H1 (cell line): ENCODE data around the gene GRID2. TPM values are rescaled to one million over a fixed set of nuclear protein-coding genes. Genes with fewer than 3 reads are reported as not detected.
A peak's percentile ranks its signal among the peaks of the same experiment; 100 is the strongest.

Experiments used
- CTCF ChIA-PET: fragments of 300-600 bp; sonication (Branson Sonifier 250); formaldehyde crosslinking; loops from one replicate; lab custom pipeline; 2021; ENCODE audit not compliant: partially characterized antibody; lab: Charles Lee
- POLR2A ChIA-PET: fragments of 300-600 bp; sonication (Branson Sonifier 250); formaldehyde crosslinking; loops from one replicate; lab custom pipeline; 2021; ENCODE audit warnings: inconsistent platforms; ENCODE audit not compliant: partially characterized antibody; lab: Charles Lee
- DNase-seq, 2 experiments: peaks; one replicate each; pipeline versions ENCODE4 v3.0.0 to v3.0.0-alpha.2; 2010 to 2022; ENCODE audit warnings: low spot score in 2 of 2, low read depth in 1 of 2, mixed read lengths in 1 of 2
- FAIRE-seq: peaks from 2 replicates; lab custom pipeline; 2011; peaks lifted over from hg19 to GRCh38; lab: Jason Lieb, UNC
- H2AFZ ChIP-seq: 2 replicates; pipeline ENCODE4 v1.8.1; 2012; ENCODE audit warnings: low read length, inconsistent platforms
- H2AK5ac ChIP-seq: 2 replicates; pipeline ENCODE4 v1.6.1; 2013; ENCODE audit warnings: low read depth, low read length
- H2BK120ac ChIP-seq: replicated peaks from 2 replicates; pipeline ENCODE3; 2013; ENCODE audit warnings: low read depth, low read length, inconsistent platforms
- H2BK12ac ChIP-seq: 2 replicates; pipeline ENCODE4 v1.6.1; 2013; ENCODE audit warnings: low read depth, low read length
- H2BK15ac ChIP-seq: 2 replicates; pipeline ENCODE4 v1.6.1; 2013; ENCODE audit warnings: low read length
- H2BK20ac ChIP-seq: 2 replicates; pipeline ENCODE4 v1.6.1; 2013; ENCODE audit warnings: low read length
- H2BK5ac ChIP-seq: 2 replicates; pipeline ENCODE4 v1.6.1; 2013; ENCODE audit warnings: low read depth, low read length
- H3K14ac ChIP-seq: 2 replicates; pipeline ENCODE4 v1.6.1; 2013; ENCODE audit warnings: inconsistent platforms; ENCODE audit not compliant: insufficient read length
- H3K18ac ChIP-seq: 2 replicates; pipeline ENCODE4 v1.6.1; 2013; ENCODE audit warnings: low read length; ENCODE audit errors: extremely low read depth
- H3K23ac ChIP-seq: 2 replicates; pipeline ENCODE4 v1.6.1; 2013; ENCODE audit warnings: inconsistent platforms; ENCODE audit not compliant: insufficient read length
- H3K23me2 ChIP-seq: 2 replicates; pipeline ENCODE4 v1.6.1; 2013; ENCODE audit warnings: low read depth, low read length
- H3K27ac ChIP-seq: 2 replicates; pipeline ENCODE4 v1.6.1; 2011; ENCODE audit warnings: low read depth, low read length, inconsistent platforms
- H3K27me3 ChIP-seq, 4 experiments: replicated peaks in 1 of 4; 1 replicate in 1 of 4; 2 replicates in 3 of 4; pipeline versions ENCODE4 v1.6.1 to v1.8.1; 2011 to 2013; ENCODE audit warnings: low read length in 3 of 4, mild to moderate bottlenecking in 3 of 4, inconsistent platforms in 2 of 4, mixed read lengths in 2 of 4, moderate library complexity in 1 of 4; ENCODE audit not compliant: control insufficient read depth in 3 of 4, insufficient read depth in 3 of 4; ENCODE audit errors: extremely low read depth in 1 of 4
- H3K36me3 ChIP-seq, 4 experiments: 2 replicates each; pipeline versions ENCODE4 v1.6.1 to v1.8.1; 2011 to 2013; ENCODE audit warnings: mild to moderate bottlenecking in 4 of 4, low read length in 3 of 4, moderate library complexity in 2 of 4, control low read depth in 1 of 4, inconsistent platforms in 1 of 4; ENCODE audit not compliant: insufficient read depth in 4 of 4, control insufficient read depth in 2 of 4
- H3K4ac ChIP-seq: replicated peaks from 2 replicates; pipeline ENCODE3; 2013; ENCODE audit warnings: low read length, low read depth, mixed read lengths, inconsistent platforms; ENCODE audit not compliant: insufficient read length
- H3K4me1 ChIP-seq, 4 experiments: replicated peaks in 1 of 4; 1 replicate in 1 of 4; 2 replicates in 3 of 4; pipeline versions ENCODE4 v1.6.1 to v1.8.1; 2011 to 2013; ENCODE audit warnings: low read length in 3 of 4, inconsistent platforms in 2 of 4, mixed read lengths in 1 of 4; ENCODE audit not compliant: insufficient read depth in 4 of 4, control insufficient read depth in 3 of 4
- H3K4me2 ChIP-seq, 2 experiments: 2 replicates each; pipeline versions ENCODE4 v1.6.1 to v1.8.1; 2011 to 2013; ENCODE audit warnings: low read depth in 2 of 2, low read length in 2 of 2, control low read depth in 1 of 2, inconsistent platforms in 1 of 2, mild to moderate bottlenecking in 1 of 2; ENCODE audit not compliant: insufficient read depth in 1 of 2
- H3K4me3 ChIP-seq, 4 experiments: fragments of 200-600, 300-600 bp in 1 of 4; sonication (generic), shearing (Covaris generic), sonication (Bioruptor Twin) in 1 of 4; 2 replicates each; pipeline versions ENCODE4 v1.5.1 to v1.8.1; 2011 to 2016; ENCODE audit warnings: low read length in 4 of 4, low read depth in 3 of 4, control low read depth in 2 of 4, inconsistent platforms in 2 of 4, mild to moderate bottlenecking in 2 of 4, mixed read lengths in 1 of 4, moderate library complexity in 1 of 4; ENCODE audit not compliant: insufficient read depth in 2 of 4; ENCODE audit errors: extremely low read depth in 1 of 4
- H3K56ac ChIP-seq: replicated peaks from 2 replicates; pipeline ENCODE3; 2013; ENCODE audit warnings: low read depth, mild to moderate bottlenecking, mixed read lengths, low read length, inconsistent platforms; ENCODE audit not compliant: insufficient read length
- H3K79me1 ChIP-seq: 2 replicates; pipeline ENCODE4 v1.6.1; 2013; ENCODE audit warnings: low read depth, low read length, control low read depth
- H3K79me2 ChIP-seq, 2 experiments: 2 replicates each; pipeline versions ENCODE4 v1.6.1 to v1.8.1; 2012 to 2013; ENCODE audit warnings: low read length in 2 of 2, mild to moderate bottlenecking in 2 of 2, inconsistent platforms in 1 of 2; ENCODE audit not compliant: insufficient read depth in 2 of 2, control insufficient read depth in 1 of 2
- H3K9ac ChIP-seq, 4 experiments: replicated peaks in 1 of 4; 1 replicate in 1 of 4; 2 replicates in 3 of 4; pipeline versions ENCODE4 v1.6.1 to v1.8.1; 2011 to 2013; ENCODE audit warnings: low read depth in 3 of 4, low read length in 3 of 4, control low read depth in 2 of 4, mild to moderate bottlenecking in 2 of 4, moderate library complexity in 2 of 4, inconsistent platforms in 1 of 4; ENCODE audit errors: extremely low read depth in 1 of 4
- H3K9me3 ChIP-seq, 2 experiments: 2 replicates each; pipeline versions ENCODE4 v1.6.1 to v1.8.1; 2012 to 2013; ENCODE audit warnings: mild to moderate bottlenecking in 2 of 2, moderate library complexity in 2 of 2, control low read depth in 1 of 2, inconsistent platforms in 1 of 2, low read depth in 1 of 2, low read length in 1 of 2, mixed read lengths in 1 of 2; ENCODE audit not compliant: insufficient read depth in 2 of 2
- H4K20me1 ChIP-seq, 2 experiments: replicated peaks in 1 of 2; 2 replicates each; pipeline versions ENCODE3 to v1.8.1; 2011 to 2013; ENCODE audit warnings: inconsistent platforms in 2 of 2, low read length in 2 of 2, mild to moderate bottlenecking in 1 of 2; ENCODE audit not compliant: insufficient read depth in 2 of 2, control insufficient read depth in 1 of 2
- H4K5ac ChIP-seq: 2 replicates; pipeline ENCODE4 v1.6.1; 2013; ENCODE audit warnings: low read length, low read depth, mixed read lengths, inconsistent platforms; ENCODE audit not compliant: insufficient read length
- H4K8ac ChIP-seq: 2 replicates; pipeline ENCODE4 v1.8.0; 2013; ENCODE audit warnings: mild to moderate bottlenecking, moderate library complexity, low read length, inconsistent platforms; ENCODE audit not compliant: insufficient read depth; ENCODE audit errors: extremely low read depth
- H4K91ac ChIP-seq: replicated peaks from 2 replicates; pipeline ENCODE3; 2013; ENCODE audit warnings: low read length, mixed read lengths, inconsistent platforms; ENCODE audit not compliant: insufficient read length
- KDM5A ChIP-seq: fragments of 200-600 bp; IDR thresholded peaks from 2 replicates; pipeline ENCODE4 v1.7.1; 2012; ENCODE audit warnings: mild to moderate bottlenecking, low read length, inconsistent platforms, mixed read lengths
- POLR2A ChIP-seq, 2 experiments: IDR thresholded peaks; 1 replicate in 1 of 2; 2 replicates in 1 of 2; pipeline ENCODE4 v1.6.1; 2011; ENCODE audit warnings: low read depth in 2 of 2, low read length in 2 of 2, mild to moderate bottlenecking in 2 of 2; ENCODE audit errors: control extremely low read depth in 1 of 2
- POLR2AphosphoS5 ChIP-seq: IDR thresholded peaks from 2 replicates; pipeline ENCODE4 v1.6.1; 2011; ENCODE audit warnings: low read depth, low read length
- SIRT6 ChIP-seq: IDR thresholded peaks from one replicate; pipeline ENCODE4 v1.7.1; 2012; ENCODE audit warnings: low read length, inconsistent platforms
- SP1 ChIP-seq: IDR thresholded peaks from 2 replicates; pipeline ENCODE4 v1.6.1; 2011; ENCODE audit warnings: low read depth, low read length
- TAF7 ChIP-seq: optimal IDR thresholded peaks from 2 replicates; pipeline ENCODE3; 2011; ENCODE audit warnings: low read depth, mild to moderate bottlenecking, inconsistent platforms, low read length, moderate library complexity, borderline replicate concordance
- WGBS, 2 experiments: shearing (Covaris generic) in 1 of 2; methylation state at CpG; one replicate each; pipeline versions ENCODE4 v1.1.6 to v1.1.7; 2013 to 2015; ENCODE audit warnings: low lambda C conversion rate in 2 of 2, mixed read lengths in 2 of 2, inconsistent platforms in 1 of 2, low coverage in 1 of 2, missing lambda C conversion rate in 1 of 2; ENCODE audit not compliant: insufficient replicate concordance in 2 of 2, insufficient coverage in 1 of 2, insufficient read length in 1 of 2; ENCODE audit errors: extremely low coverage in 1 of 2, missing lambda C conversion rate in 1 of 2; 5-methylcytosine and 5-hydroxymethylcytosine counted together
- polyA plus RNA-seq, 7 experiments: library from polyadenylated mRNA; depleted of rRNA in 3 of 7; stranded (reverse) in 5 of 7; unstranded in 2 of 7; fragments of >200 nt in 5 of 7; fragments of 200-250 nt in 2 of 7; gene quantifications; 1 replicate in 5 of 7; 2 replicates in 1 of 7; 4 replicates in 1 of 7; pipeline versions ENCODE4 v1.2.1 to v1.2.3, GENCODE V29; 2011 to 2013; ENCODE audit warnings: missing spikeins in 2 of 7, mixed read lengths in 2 of 7
- total RNA-seq: library from RNA; stranded (reverse); fragmentation: NEBNext Ultra II Directional; extraction: Animal tissue kit (Norgen Biotek cat#: 25700); gene quantifications from 2 replicates; pipeline ENCODE4 v1.2.1, GENCODE V29; 2021

GRID2 gene
- total and polyA plus RNA-seq, 2 of the 8 experiments (the other 6 are each of a cell fraction or from before 2014, with no cell fraction given), result 31.1 to 81.9 TPM

DNA sequence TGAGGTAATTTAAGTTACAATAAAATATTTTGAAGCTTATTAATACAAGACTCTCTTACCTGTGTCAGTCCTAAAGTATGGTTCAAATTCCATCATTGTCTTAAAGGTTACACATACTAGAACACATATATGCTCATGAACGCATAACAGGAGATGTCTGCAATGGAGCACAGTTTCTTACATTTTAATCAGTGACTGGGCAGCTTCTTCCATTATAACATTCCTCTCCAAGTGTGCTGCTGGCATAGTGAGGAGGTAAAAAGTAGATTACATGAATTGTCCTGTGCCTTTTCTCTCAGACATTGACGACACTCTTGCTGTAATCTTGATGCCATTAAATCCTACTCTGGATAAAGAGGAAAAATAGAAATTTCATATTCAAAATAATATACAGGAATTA, 40.8 kb upstream of the GRID2 start:
- peaks cover 5 to 10% of the 10 kb centered on the region in 2 experiments; a peak in 3 of 4 replicates for H3K9me3 ChIP-seq
- no peaks in the 10 kb centered on the region for H3K4me1 ChIP-seq
- no peak overlapping the region for H2BK12ac ChIP-seq
- no peak overlapping the region for H3K18ac ChIP-seq
- no peak overlapping the region for H2BK15ac ChIP-seq
- H3K79me1 ChIP-seq, result no peaks in the 10 kb centered on the region
- H3K27ac ChIP-seq, result no peak overlapping the region
- ChIA-PET CTCF (no interaction called here), POLR2A (interaction anchor here (0.9 to 2.6 kb wide), 6 partner anchors 8 to 125 kb away, joined by 3 to 11 read pairs (median 5); partner anchors contain the start of gene GRID2)
- H3K56ac ChIP-seq, result no peak overlapping the region
- H4K5ac ChIP-seq, result no peak overlapping the region
- 88% methylated on average over 2 of the region's 2 CpGs; no CpG with 5 or more reads in 1 of the 2 experiments for WGBS, 2 experiments
- peaks cover 21 to 96% (median 72%) of the 10 kb centered on the region in 4 experiments for H3K36me3 ChIP-seq
- no peak overlapping the region for H2BK120ac ChIP-seq
- DNase-seq (no peak), FAIRE-seq (no peak)
- H2AFZ ChIP-seq, result no peak overlapping the region
- H4K8ac ChIP-seq, result no peak overlapping the region
- no peak overlapping the region for H3K4me2 ChIP-seq
- no peak overlapping the region for H2AK5ac ChIP-seq
- no peaks in the 10 kb centered on the region for H3K23me2 ChIP-seq
- no peak overlapping the region for H2BK20ac ChIP-seq
- TF ChIP-seq TAF7, result no peak
- TF ChIP-seq SIRT6, result no peak
- TF ChIP-seq POLR2A (IDR thresholded peaks at IDR 0.05; ENCODE audit: control extremely low read depth in 1 of 2, low read depth in 2 of 2, low read length in 2 of 2), result peak in 1 of 2 experiments; percentile 22; a peak in 1 of 3 replicates
- no peak for TF ChIP-seq KDM5A
- peak; percentile 61; the same call in 1 of the 2 replicates for TF ChIP-seq POLR2AphosphoS5
- no peak for TF ChIP-seq SP1
- H3K27me3 ChIP-seq, result peaks cover 0 to 2% (median 0%) of the 10 kb centered on the region in 4 experiments; a peak in 1 of 7 replicates
- peaks cover 0 to 25% of the 10 kb centered on the region in 2 experiments; a peak in 3 of 4 replicates for H3K79me2 ChIP-seq
- no peak overlapping the region for H3K23ac ChIP-seq
- no peak overlapping the region for H4K91ac ChIP-seq
- no peak overlapping the region for H3K4ac ChIP-seq
- H4K20me1 ChIP-seq, result peaks cover 0 to 3% of the 10 kb centered on the region in 2 experiments
- H3K9ac ChIP-seq, result no peak overlapping the region
- H2BK5ac ChIP-seq, result no peak overlapping the region
- no peak overlapping the region for H3K14ac ChIP-seq
- no peak overlapping the region for H3K4me3 ChIP-seq
